Measurements from ENCODE around the gene WTAP.
"Not testable (repeated sequence)": the region's sequence is repeated elsewhere in the genome, so short reads cannot be mapped to it uniquely, and the experiment has no call there.

The WTAP gene

GRCh38 chr6:159687341-159687740, 40.0 kb upstream of the WTAP start:
- no peaks in the 10 kb centered on the region for H3K27me3 ChIP-seq (replicated peaks; ENCODE audit: control insufficient read depth, insufficient read depth, low read length)
- peaks cover 2% of the 10 kb centered on the region for H3K36me3 ChIP-seq (ENCODE audit: control insufficient read depth, insufficient read depth, low read length)
- no peak for DNase-seq (ENCODE audit: extremely low read depth, insufficient read length)
- TF ChIP-seq, protein P1, sequence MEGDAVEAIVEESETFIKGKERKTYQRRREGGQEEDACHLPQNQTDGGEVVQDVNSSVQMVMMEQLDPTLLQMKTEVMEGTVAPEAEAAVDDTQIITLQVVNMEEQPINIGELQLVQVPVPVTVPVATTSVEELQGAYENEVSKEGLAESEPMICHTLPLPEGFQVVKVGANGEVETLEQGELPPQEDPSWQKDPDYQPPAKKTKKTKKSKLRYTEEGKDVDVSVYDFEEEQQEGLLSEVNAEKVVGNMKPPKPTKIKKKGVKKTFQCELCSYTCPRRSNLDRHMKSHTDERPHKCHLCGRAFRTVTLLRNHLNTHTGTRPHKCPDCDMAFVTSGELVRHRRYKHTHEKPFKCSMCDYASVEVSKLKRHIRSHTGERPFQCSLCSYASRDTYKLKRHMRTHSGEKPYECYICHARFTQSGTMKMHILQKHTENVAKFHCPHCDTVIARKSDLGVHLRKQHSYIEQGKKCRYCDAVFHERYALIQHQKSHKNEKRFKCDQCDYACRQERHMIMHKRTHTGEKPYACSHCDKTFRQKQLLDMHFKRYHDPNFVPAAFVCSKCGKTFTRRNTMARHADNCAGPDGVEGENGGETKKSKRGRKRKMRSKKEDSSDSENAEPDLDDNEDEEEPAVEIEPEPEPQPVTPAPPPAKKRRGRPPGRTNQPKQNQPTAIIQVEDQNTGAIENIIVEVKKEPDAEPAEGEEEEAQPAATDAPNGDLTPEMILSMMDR (IDR thresholded peaks at IDR 0.05; ENCODE audit: insufficient read depth, low read length, poor library complexity, severe bottlenecking): no peak
- H3K4me3 ChIP-seq (replicated peaks; ENCODE audit: low read depth, low read length): no peak overlapping the region

- no peak for DNase-seq (ENCODE audit: extremely low read depth, insufficient read length)
- Histone ChIP-seq H3K36me3 (ENCODE audit: control insufficient read depth, insufficient read depth, low read length) (peaks cover 2% of the 10 kb centered on the region), H3K4me3 (replicated peaks; ENCODE audit: low read depth, low read length) (no peak overlapping the region), H3K27me3 (replicated peaks; ENCODE audit: control insufficient read depth, insufficient read depth, low read length) (no peaks in the 10 kb centered on the region)
- TF ChIP-seq, protein P1 (IDR thresholded peaks at IDR 0.05; ENCODE audit: insufficient read depth, low read length, poor library complexity, severe bottlenecking): no peak
These were observed 38.9 kb upstream of the WTAP start for GRCh38 chr6:159688266-159688905.

- DNase-seq (ENCODE audit: extremely low read depth, insufficient read length): no peak
- Histone ChIP-seq H3K36me3 (ENCODE audit: control insufficient read depth, insufficient read depth, low read length) (peaks cover 2% of the 10 kb centered on the region), H3K27me3 (replicated peaks; ENCODE audit: control insufficient read depth, insufficient read depth, low read length) (no peaks in the 10 kb centered on the region), H3K4me3 (replicated peaks; ENCODE audit: low read depth, low read length) (no peak overlapping the region)
- TF ChIP-seq, protein P1 (IDR thresholded peaks at IDR 0.05; ENCODE audit: insufficient read depth, low read length, poor library complexity, severe bottlenecking): no peak
These were observed 38.3 kb upstream of the WTAP start for GRCh38 chr6:159689001-159689400.

- not testable (repeated sequence) for H3K36me3 ChIP-seq (ENCODE audit: control insufficient read depth, insufficient read depth, low read length); H3K27me3 ChIP-seq (replicated peaks; ENCODE audit: control insufficient read depth, insufficient read depth, low read length); H3K4me3 ChIP-seq (replicated peaks; ENCODE audit: low read depth, low read length); DNase-seq (ENCODE audit: extremely low read depth, insufficient read length)
These were observed 37.2 kb upstream of the WTAP start for GRCh38 chr6:159690135-159690534.

- Histone ChIP-seq H3K36me3 (ENCODE audit: control insufficient read depth, insufficient read depth, low read length) (peaks cover 2% of the 10 kb centered on the region), H3K4me3 (replicated peaks; ENCODE audit: low read depth, low read length) (peak overlapping the region; percentile 78), H3K27me3 (replicated peaks; ENCODE audit: control insufficient read depth, insufficient read depth, low read length) (no peaks in the 10 kb centered on the region)
- DNase-seq (ENCODE audit: extremely low read depth, insufficient read length): no peak
- TF ChIP-seq, protein P1 (IDR thresholded peaks at IDR 0.05; ENCODE audit: insufficient read depth, low read length, poor library complexity, severe bottlenecking): peak; percentile 62
These were observed 36.0 kb upstream of the WTAP start for GRCh38 chr6:159691133-159691962.

- Histone ChIP-seq H3K36me3 (ENCODE audit: control insufficient read depth, insufficient read depth, low read length) (peaks cover 2% of the 10 kb centered on the region), H3K27me3 (replicated peaks; ENCODE audit: control insufficient read depth, insufficient read depth, low read length) (no peaks in the 10 kb centered on the region), H3K4me3 (replicated peaks; ENCODE audit: low read depth, low read length) (peak overlapping the region; percentile 78)
- peak; percentile 25 for DNase-seq (ENCODE audit: extremely low read depth, insufficient read length)
- TF ChIP-seq, protein P1 (IDR thresholded peaks at IDR 0.05; ENCODE audit: insufficient read depth, low read length, poor library complexity, severe bottlenecking): no peak
These were observed 35.4 kb upstream of the WTAP start for GRCh38 chr6:159691963-159692287.
